ENCODE measurements around the gene KRT34.

Gene KRT34

GRCh38 chr17:41393294-41393693, 11.2 kb upstream of the KRT34 start:
- Histone ChIP-seq H2AFZ (ENCODE audit: low read depth, low read length) (no peak overlapping the region), H4K20me1 (ENCODE audit: insufficient read depth, low read length) (no peaks in the 10 kb centered on the region), H3K4me2 (ENCODE audit: low read length) (no peak overlapping the region), H3K79me2 (ENCODE audit: low read length) (no peaks in the 10 kb centered on the region), H3K36me3 (replicated peaks; ENCODE audit: low read depth, low read length) (no peaks in the 10 kb centered on the region), H3K9me3 (ENCODE audit: insufficient read depth, low read length) (no peaks in the 10 kb centered on the region), H3K27ac (ENCODE audit: low read length) (no peak overlapping the region), H3K27me3 (ENCODE audit: low read depth, low read length) (peaks cover 17% of the 10 kb centered on the region), H3K4me1 (ENCODE audit: low read length) (no peaks in the 10 kb centered on the region), H3K4me3 (ENCODE audit: low read length) (no peak overlapping the region), H3K9ac (ENCODE audit: low read length) (no peak overlapping the region)
- TF ChIP-seq EZH2phosphoT487 (IDR thresholded peaks at IDR 0.05; ENCODE audit: low read depth) (no peak), CTCF (IDR thresholded peaks at IDR 0.05; ENCODE audit: low read depth, low read length) (no peak)

- no peak overlapping the region for H3K27ac ChIP-seq (ENCODE audit: low read length)
- no peaks in the 10 kb centered on the region for H3K79me2 ChIP-seq (ENCODE audit: low read length)
- no peaks in the 10 kb centered on the region for H3K36me3 ChIP-seq (replicated peaks; ENCODE audit: low read depth, low read length)
- H3K4me2 ChIP-seq (ENCODE audit: low read length), result no peak overlapping the region
- H2AFZ ChIP-seq (ENCODE audit: low read depth, low read length), result no peak overlapping the region
- no peaks in the 10 kb centered on the region for H3K4me1 ChIP-seq (ENCODE audit: low read length)
- no peak overlapping the region for H3K4me3 ChIP-seq (ENCODE audit: low read length)
- no peaks in the 10 kb centered on the region for H4K20me1 ChIP-seq (ENCODE audit: insufficient read depth, low read length)
- TF ChIP-seq CTCF (IDR thresholded peaks at IDR 0.05; ENCODE audit: low read depth, low read length), result no peak
- no peak for TF ChIP-seq EZH2phosphoT487 (IDR thresholded peaks at IDR 0.05; ENCODE audit: low read depth)
- no peak overlapping the region for H3K9ac ChIP-seq (ENCODE audit: low read length)
- H3K27me3 ChIP-seq (ENCODE audit: low read depth, low read length), result peaks cover 17% of the 10 kb centered on the region
- no peaks in the 10 kb centered on the region for H3K9me3 ChIP-seq (ENCODE audit: insufficient read depth, low read length)
Measured at GRCh38 chr17:41392278-41392677, 10.2 kb upstream of the KRT34 start.

- no peak overlapping the region for H3K4me3 ChIP-seq (ENCODE audit: low read length)
- no peak overlapping the region for H3K27ac ChIP-seq (ENCODE audit: low read length)
- no peak for TF ChIP-seq EZH2phosphoT487 (IDR thresholded peaks at IDR 0.05; ENCODE audit: low read depth)
- TF ChIP-seq CTCF (IDR thresholded peaks at IDR 0.05; ENCODE audit: low read depth, low read length), result no peak
- no peak overlapping the region for H3K4me2 ChIP-seq (ENCODE audit: low read length)
- H3K79me2 ChIP-seq (ENCODE audit: low read length), result no peaks in the 10 kb centered on the region
- peaks cover 17% of the 10 kb centered on the region for H3K27me3 ChIP-seq (ENCODE audit: low read depth, low read length)
- no peaks in the 10 kb centered on the region for H3K4me1 ChIP-seq (ENCODE audit: low read length)
- no peaks in the 10 kb centered on the region for H4K20me1 ChIP-seq (ENCODE audit: insufficient read depth, low read length)
- H3K9ac ChIP-seq (ENCODE audit: low read length), result no peak overlapping the region
- H3K9me3 ChIP-seq (ENCODE audit: insufficient read depth, low read length), result peaks cover 3% of the 10 kb centered on the region; the same call in 1 of the 2 replicates
- H2AFZ ChIP-seq (ENCODE audit: low read depth, low read length), result no peak overlapping the region
- H3K36me3 ChIP-seq (replicated peaks; ENCODE audit: low read depth, low read length), result no peaks in the 10 kb centered on the region
Measured at GRCh38 chr17:41391535-41391934, 9.4 kb upstream of the KRT34 start.

- Histone ChIP-seq H3K36me3 (replicated peaks; ENCODE audit: low read depth, low read length) (no peaks in the 10 kb centered on the region), H3K9me3 (ENCODE audit: insufficient read depth, low read length) (peaks cover 6% of the 10 kb centered on the region; the same call in 1 of the 2 replicates), H3K4me2 (ENCODE audit: low read length) (no peak overlapping the region), H3K9ac (ENCODE audit: low read length) (no peak overlapping the region), H3K4me3 (ENCODE audit: low read length) (no peak overlapping the region), H3K27ac (ENCODE audit: low read length) (no peak overlapping the region), H3K4me1 (ENCODE audit: low read length) (no peaks in the 10 kb centered on the region), H3K27me3 (ENCODE audit: low read depth, low read length) (peaks cover 17% of the 10 kb centered on the region), H4K20me1 (ENCODE audit: insufficient read depth, low read length) (no peaks in the 10 kb centered on the region), H2AFZ (ENCODE audit: low read depth, low read length) (no peak overlapping the region), H3K79me2 (ENCODE audit: low read length) (no peaks in the 10 kb centered on the region)
- TF ChIP-seq EZH2phosphoT487 (IDR thresholded peaks at IDR 0.05; ENCODE audit: low read depth), result no peak
- TF ChIP-seq CTCF (IDR thresholded peaks at IDR 0.05; ENCODE audit: low read depth, low read length), result no peak
Measured at GRCh38 chr17:41390411-41390938, 8.4 kb upstream of the KRT34 start.
